ENCODE measurements around the gene CEBPE. TPM values are rescaled to one million over a fixed set of nuclear protein-coding genes. Genes with fewer than 3 reads are reported as not detected.
A peak's percentile ranks its signal among the peaks of the same experiment; 100 is the strongest.

CEBPE gene
- total RNA-seq, 4 donors from 2014 or later, result not detected

DNA sequence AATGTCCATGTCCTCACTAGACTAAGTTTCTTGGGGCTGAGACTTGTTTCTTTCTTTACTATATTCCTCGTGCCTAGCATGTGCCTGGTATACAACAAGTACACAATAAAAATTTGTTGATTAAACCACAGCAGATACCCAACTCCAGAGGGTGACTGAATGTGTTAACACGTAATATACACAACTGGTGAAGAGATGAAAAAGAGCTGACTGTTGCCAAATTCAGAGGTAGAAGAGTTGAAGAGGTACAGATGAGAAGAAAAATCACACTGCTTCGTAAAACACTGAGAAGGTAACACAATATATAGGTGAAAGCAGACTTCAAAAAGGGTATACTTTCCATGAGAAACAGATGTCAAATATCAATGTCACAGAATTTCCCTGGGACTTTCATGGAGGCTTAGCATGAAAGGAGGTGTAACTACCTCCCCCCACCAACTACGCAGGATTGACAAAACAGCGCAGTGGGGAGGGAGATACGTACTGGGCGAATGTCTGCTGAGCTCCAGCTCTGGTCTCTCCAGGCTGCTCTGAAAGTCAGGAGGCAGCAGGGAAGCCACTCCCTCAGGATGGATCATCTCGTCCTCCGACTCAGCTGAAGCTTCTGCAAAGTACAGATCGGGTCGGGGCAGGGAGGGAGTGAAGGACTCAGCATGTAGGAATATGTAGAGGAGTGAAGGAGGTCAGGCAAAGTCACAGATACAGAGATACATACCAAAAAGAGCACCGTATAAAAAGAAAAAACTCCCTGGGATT is 29.4 kb downstream of the CEBPE start:
- WGBS, 2 donors, result 90 to 91% methylated on average over 12 of the region's 12 CpGs
- no peak overlapping the region for H3K27ac ChIP-seq
- TF ChIP-seq, protein P1, sequence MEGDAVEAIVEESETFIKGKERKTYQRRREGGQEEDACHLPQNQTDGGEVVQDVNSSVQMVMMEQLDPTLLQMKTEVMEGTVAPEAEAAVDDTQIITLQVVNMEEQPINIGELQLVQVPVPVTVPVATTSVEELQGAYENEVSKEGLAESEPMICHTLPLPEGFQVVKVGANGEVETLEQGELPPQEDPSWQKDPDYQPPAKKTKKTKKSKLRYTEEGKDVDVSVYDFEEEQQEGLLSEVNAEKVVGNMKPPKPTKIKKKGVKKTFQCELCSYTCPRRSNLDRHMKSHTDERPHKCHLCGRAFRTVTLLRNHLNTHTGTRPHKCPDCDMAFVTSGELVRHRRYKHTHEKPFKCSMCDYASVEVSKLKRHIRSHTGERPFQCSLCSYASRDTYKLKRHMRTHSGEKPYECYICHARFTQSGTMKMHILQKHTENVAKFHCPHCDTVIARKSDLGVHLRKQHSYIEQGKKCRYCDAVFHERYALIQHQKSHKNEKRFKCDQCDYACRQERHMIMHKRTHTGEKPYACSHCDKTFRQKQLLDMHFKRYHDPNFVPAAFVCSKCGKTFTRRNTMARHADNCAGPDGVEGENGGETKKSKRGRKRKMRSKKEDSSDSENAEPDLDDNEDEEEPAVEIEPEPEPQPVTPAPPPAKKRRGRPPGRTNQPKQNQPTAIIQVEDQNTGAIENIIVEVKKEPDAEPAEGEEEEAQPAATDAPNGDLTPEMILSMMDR (IDR thresholded peaks at IDR 0.05), result no peak
- TF ChIP-seq EP300 (IDR thresholded peaks at IDR 0.05) (no peak), POLR2A (IDR thresholded peaks at IDR 0.05) (no peak)
- H3K27me3 ChIP-seq, result no peaks in the 10 kb centered on the region
- H3K9me3 ChIP-seq, result no peaks in the 10 kb centered on the region
- peaks cover 0 to 25% (median 11%) of the 10 kb centered on the region in 4 donors for H3K4me1 ChIP-seq
- no peak for DNase-seq (ENCODE audit: low spot score in 2 of 2)
- H3K4me3 ChIP-seq, result no peak overlapping the region
- H3K36me3 ChIP-seq, result peaks cover 3 to 80% (median 17%) of the 10 kb centered on the region in 3 donors

GRCh38 chr14:23086565-23086964 is 32.5 kb downstream of the CEBPE start:
- Histone ChIP-seq H3K9me3 (no peaks in the 10 kb centered on the region), H3K27ac (no peak overlapping the region), H3K4me1 (no peaks in the 10 kb centered on the region), H3K27me3 (no peaks in the 10 kb centered on the region), H3K36me3 (peaks cover 0 to 99% (median 20%) of the 10 kb centered on the region in 3 donors), H3K4me3 (no peak overlapping the region)
- TF ChIP-seq, protein P1 (IDR thresholded peaks at IDR 0.05), result no peak
- no peak for TF ChIP-seq EP300 (IDR thresholded peaks at IDR 0.05)
- no peak for TF ChIP-seq POLR2A (IDR thresholded peaks at IDR 0.05)
- 86 to 92% methylated on average over 1 of the region's 1 CpG for WGBS, 2 donors
- DNase-seq (ENCODE audit: low spot score in 2 of 2), result no peak

DNA sequence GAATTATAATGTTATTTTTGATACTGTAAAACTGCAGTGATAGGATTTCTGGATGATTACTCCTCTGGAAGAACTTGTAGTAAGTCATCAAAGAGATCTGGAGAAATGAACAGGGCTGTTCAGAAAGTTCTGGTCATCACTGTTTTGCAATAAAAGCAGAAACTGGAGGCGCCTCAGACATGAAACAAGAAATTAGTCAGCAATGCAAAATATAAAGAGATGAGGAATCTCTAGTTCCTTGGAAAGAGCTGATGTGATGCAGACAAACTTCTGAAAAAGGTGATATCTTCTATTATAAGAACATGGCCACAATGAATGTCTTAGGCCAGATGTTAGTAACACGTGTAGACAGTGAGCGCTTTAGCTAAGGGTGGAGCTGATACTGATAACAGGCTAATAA is 33.6 kb downstream of the CEBPE start:
- Histone ChIP-seq H3K36me3 (peaks cover 0 to 99% (median 22%) of the 10 kb centered on the region in 3 donors), H3K4me3 (no peak overlapping the region), H3K27ac (no peak overlapping the region), H3K4me1 (no peaks in the 10 kb centered on the region), H3K9me3 (no peaks in the 10 kb centered on the region), H3K27me3 (no peaks in the 10 kb centered on the region)
- 78 to 87% methylated on average over 3 of the region's 3 CpGs for WGBS, 2 donors
- TF ChIP-seq EP300 (IDR thresholded peaks at IDR 0.05) (no peak), POLR2A (IDR thresholded peaks at IDR 0.05) (no peak)
- TF ChIP-seq, protein P1 (IDR thresholded peaks at IDR 0.05), result no peak
- no peak for DNase-seq (ENCODE audit: low spot score in 2 of 2)

DNA sequence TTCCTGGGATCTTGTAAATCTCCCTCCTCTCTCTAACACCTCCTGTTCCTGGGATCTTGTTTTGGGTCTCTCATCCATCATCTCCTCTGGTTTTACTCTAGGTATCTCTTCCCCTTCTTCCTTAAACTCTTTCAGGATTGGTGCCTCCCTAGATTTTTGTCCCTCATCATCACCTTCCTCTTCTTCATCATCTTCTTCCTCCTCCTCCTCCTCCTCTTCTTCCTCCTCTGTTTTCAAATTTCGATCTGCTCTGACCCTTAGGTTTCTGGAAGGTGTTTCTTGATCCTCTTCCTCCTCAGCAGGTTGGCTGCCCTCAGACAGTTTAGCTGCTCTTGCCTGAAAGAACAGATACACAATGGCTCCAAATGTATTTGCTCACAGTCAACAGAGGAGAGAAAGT is 38.6 kb downstream of the CEBPE start:
- H3K36me3 ChIP-seq, result peaks cover 0 to 99% (median 32%) of the 10 kb centered on the region in 3 donors
- H3K27me3 ChIP-seq, result no peaks in the 10 kb centered on the region
- 76 to 81% methylated on average over 1 of the region's 1 CpG for WGBS, 2 donors
- H3K27ac ChIP-seq, result peak overlapping the region in 2 of 4 donors; percentile 79 to 87
- no peak overlapping the region for H3K4me3 ChIP-seq
- TF ChIP-seq, protein P1 (IDR thresholded peaks at IDR 0.05), result no peak
- TF ChIP-seq POLR2A (IDR thresholded peaks at IDR 0.05), result no peak
- no peak for TF ChIP-seq EP300 (IDR thresholded peaks at IDR 0.05)
- no peak for DNase-seq (ENCODE audit: low spot score in 2 of 2)
- no peaks in the 10 kb centered on the region for H3K9me3 ChIP-seq
- peaks cover 0 to 36% (median 3%) of the 10 kb centered on the region in 4 donors for H3K4me1 ChIP-seq

DNA sequence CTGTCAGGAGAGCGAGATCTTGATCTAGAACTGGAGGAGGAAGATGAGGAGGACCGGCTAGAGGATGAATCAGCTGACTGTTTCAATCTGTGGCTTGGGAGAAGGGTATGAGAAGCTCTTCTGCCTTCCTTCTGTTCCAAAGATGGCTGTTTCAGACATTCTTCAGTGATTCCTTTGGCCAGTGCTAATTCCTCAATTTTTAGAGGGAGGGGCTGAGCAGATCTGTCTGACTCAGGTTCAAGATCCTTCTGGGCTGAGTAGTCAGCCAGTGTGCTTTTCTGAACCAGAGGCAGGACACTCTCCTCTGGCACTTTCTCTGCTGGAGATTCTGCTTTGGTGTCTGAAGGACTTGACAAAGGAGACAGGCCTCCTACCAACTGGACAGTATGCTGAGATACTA is 39.3 kb downstream of the CEBPE start:
- peak overlapping the region; percentile 11 to 87 (median 57) for H3K27ac ChIP-seq
- no peaks in the 10 kb centered on the region for H3K27me3 ChIP-seq
- no peaks in the 10 kb centered on the region for H3K9me3 ChIP-seq
- DNase-seq (ENCODE audit: low spot score in 2 of 2), result no peak
- H3K36me3 ChIP-seq, result peaks cover 0 to 99% (median 32%) of the 10 kb centered on the region in 3 donors
- WGBS, 2 donors, result 71 to 88% methylated on average over 2 of the region's 2 CpGs
- peaks cover 0 to 36% (median 3%) of the 10 kb centered on the region in 4 donors for H3K4me1 ChIP-seq
- no peak overlapping the region for H3K4me3 ChIP-seq
- TF ChIP-seq EP300 (IDR thresholded peaks at IDR 0.05) (no peak), POLR2A (IDR thresholded peaks at IDR 0.05) (no peak)
- TF ChIP-seq, protein P1 (IDR thresholded peaks at IDR 0.05), result no peak
